LNCaP clone FGC (cell line): ENCODE data around the gene TMEM164.

Experiments
- DNase-seq: peaks from one replicate; pipeline ENCODE4 v3.0.0-alpha.2; 2011; ENCODE audit warnings: low read depth
- H3K4me3 ChIP-seq: 2 replicates; pipeline ENCODE4 v1.5.1; 2011; ENCODE audit warnings: mild to moderate bottlenecking, low read depth, low read length, control low read depth
- CTCF ChIP-seq: IDR thresholded peaks from 2 replicates; pipeline ENCODE4 v1.5.1; 2012; ENCODE audit warnings: mild to moderate bottlenecking; ENCODE audit not compliant: control insufficient read depth, insufficient read depth; ENCODE audit errors: extremely low read depth

TMEM164 gene

GRCh38 chrX:110087485-110088356 lies 84.8 kb downstream of the TMEM164 start:
- no peak for TF ChIP-seq CTCF
- no peak for DNase-seq
- no peak overlapping the region for H3K4me3 ChIP-seq

GRCh38 chrX:110089656-110090403 lies 86.9 kb downstream of the TMEM164 start:
- TF ChIP-seq CTCF = no peak
- no peak overlapping the region for H3K4me3 ChIP-seq
- no peak for DNase-seq

- H3K4me3 ChIP-seq = no peak overlapping the region
- DNase-seq = no peak
- TF ChIP-seq CTCF = no peak
Observed at GRCh38 chrX:110097920-110098319, 95.0 kb downstream of the TMEM164 start.

- no peak for DNase-seq
- no peak overlapping the region for H3K4me3 ChIP-seq
- TF ChIP-seq CTCF = no peak
Observed at GRCh38 chrX:110103344-110103743, 100.4 kb downstream of the TMEM164 start.

- H3K4me3 ChIP-seq = no peak overlapping the region
- no peak for TF ChIP-seq CTCF
- DNase-seq = peak; percentile 71
Observed at GRCh38 chrX:110104078-110104477, 101.2 kb downstream of the TMEM164 start.

- H3K4me3 ChIP-seq = no peak overlapping the region
Observed at GRCh38 chrX:110108381-110108821, 105.5 kb downstream of the TMEM164 start.

More at GRCh38 chrX:110108381-110108821, 105.5 kb downstream of the TMEM164 start:
- no peak for DNase-seq
- TF ChIP-seq CTCF = no peak
